Activated T-helper 1 cell treated with anti-CD3 and anti-CD28 coated beads, Interleukin-2, amount 50 U/mL, for 16 hours (primary cell): ENCODE results near the gene TNPO1.
A peak's percentile ranks its signal among the peaks of the same experiment; 100 is the strongest.

Experiments
- DNase-seq, 2 donors: peaks; one replicate each; pipeline ENCODE4 v3.0.0-alpha.2; 2020; ENCODE audit warnings: low read depth in 1 of 2, low spot score in 1 of 2

Gene TNPO1

GRCh38 chr5:72817671-72818266 is 1.3 kb downstream of the TNPO1 start:
- no peak for DNase-seq

- DNase-seq: peak; percentile 15 to 24
Observed at GRCh38 chr5:72818866-72819534, 2.5 kb downstream of the TNPO1 start.

DNA sequence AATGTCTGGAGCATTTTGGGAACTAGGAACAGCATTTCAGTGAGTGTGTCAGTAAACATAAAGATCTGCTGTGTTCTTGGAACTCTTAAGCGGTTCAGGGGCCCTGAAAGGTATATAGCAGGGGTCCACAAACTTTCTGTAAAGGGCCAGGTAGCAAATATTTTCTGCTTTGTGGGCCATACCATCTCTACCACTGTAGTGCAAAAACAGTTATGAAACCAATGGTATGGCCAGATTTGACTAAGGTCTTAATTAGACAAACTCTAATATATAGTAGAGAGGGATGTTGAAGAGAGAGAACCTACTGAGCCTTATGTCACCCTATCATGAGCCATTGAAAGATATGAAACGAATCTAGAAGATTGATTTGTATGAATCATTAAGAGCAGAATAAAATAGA is 5.3 kb downstream of the TNPO1 start:
- DNase-seq: no peak

GRCh38 chr5:72822944-72823343 is 6.5 kb downstream of the TNPO1 start:
- DNase-seq: no peak

- DNase-seq: no peak
Observed at GRCh38 chr5:72829707-72830106, 13.2 kb downstream of the TNPO1 start.

DNA sequence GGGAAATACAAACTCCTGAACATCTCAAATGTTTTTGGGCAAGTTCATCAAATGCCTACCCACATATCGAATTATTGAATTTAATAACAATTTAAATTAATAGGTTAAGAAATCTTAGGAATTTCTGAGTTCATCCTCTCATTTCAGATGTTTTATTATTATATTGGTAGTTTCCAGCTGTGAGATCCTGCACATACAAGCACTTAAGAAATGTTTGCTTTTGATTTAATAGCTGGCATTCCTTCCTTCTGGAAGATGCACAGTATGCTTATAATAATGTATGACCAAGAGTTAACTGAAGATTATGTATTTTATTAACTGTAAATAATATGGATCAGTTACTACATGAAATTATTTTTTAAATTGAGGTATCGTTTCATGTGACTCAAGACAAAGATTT is 13.9 kb downstream of the TNPO1 start:
- no peak for DNase-seq

DNA sequence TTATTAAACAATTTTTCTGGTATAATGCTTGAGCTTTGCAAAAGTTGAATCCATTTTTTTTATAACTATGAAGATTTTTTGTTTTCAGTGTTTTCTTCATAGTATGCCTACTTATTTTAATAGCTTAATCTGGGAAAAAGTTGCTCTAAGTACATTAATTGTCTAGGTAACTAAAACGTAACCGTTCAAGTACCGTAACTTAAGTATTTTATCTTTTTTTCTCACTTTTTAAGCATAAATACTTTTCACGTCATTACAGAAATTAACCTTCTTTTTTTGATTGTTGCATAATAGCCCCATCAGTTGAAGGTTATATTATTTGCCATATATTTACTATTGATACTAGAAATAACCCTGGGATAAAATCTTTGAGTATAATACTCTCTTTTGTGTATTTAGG is 15.2 kb downstream of the TNPO1 start:
- no peak for DNase-seq

DNA sequence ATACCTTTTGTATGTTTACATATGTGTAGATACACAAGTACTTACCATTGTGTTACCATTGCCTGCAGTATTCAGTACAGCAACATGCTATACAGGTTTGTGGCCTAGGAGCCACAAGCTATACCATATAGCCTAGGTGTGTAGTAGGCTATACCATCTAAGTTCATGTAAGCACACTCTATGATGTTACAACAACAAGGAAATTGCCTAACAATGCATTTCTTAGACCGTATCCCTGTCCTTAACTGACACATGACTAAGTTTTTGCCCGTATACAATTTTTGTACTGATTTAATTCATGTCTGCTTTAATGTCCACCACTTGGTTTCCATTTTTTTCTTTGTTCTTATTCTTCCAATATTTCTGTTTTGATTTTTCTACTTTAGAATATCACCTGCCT is 18.5 kb downstream of the TNPO1 start:
- DNase-seq: no peak

- DNase-seq: no peak
Observed at GRCh38 chr5:72835633-72836032, 19.2 kb downstream of the TNPO1 start.

DNA sequence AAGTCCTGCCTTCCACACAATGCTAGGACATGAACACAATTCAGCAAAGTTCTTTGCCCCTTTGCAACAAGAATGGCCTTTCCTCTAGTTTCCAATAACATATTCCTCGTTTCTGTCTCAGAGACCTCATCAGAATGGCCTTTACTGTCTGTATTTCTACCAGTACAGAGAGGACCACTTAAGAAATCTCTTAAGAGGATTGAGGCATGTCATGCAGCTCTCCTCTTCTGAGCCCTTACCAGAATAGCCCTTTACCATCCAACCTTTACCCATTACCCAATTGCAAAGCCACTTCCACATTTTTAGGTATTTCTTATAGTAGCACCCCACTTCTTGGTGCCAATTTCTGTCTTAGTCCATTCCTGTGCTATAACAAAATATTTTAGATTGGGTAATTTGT is 20.3 kb downstream of the TNPO1 start:
- no peak for DNase-seq

GRCh38 chr5:72837524-72838096 is 21.1 kb downstream of the TNPO1 start:
- DNase-seq: no peak

DNA sequence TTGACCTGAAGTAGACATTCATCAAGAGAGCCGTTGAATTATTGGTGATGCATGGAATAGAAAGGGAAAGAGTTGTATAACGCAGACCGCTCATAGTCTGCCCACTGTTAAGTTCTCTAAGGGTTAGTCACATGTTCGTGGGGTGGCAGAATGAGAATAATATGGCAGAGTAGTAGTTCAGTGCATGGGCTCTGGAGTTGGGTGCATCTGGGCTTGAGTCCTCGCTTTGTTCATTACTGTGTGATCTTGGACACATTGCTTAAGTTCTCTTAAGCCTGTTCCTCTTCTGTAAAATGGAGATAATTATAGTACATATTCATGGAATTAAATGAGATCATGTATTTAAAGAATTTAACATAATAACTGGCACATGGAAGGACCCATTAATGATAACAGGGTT is 23.6 kb downstream of the TNPO1 start:
- DNase-seq: no peak

GRCh38 chr5:72841756-72842535 is 25.5 kb downstream of the TNPO1 start:
- DNase-seq: no peak

GRCh38 chr5:72842816-72843215 is 26.4 kb downstream of the TNPO1 start:
- DNase-seq: no peak

- DNase-seq: no peak
Observed at GRCh38 chr5:72844218-72844603, 27.8 kb downstream of the TNPO1 start.

GRCh38 chr5:72845889-72846288 is 29.4 kb downstream of the TNPO1 start:
- DNase-seq: no peak

GRCh38 chr5:72846483-72846882 is 30.0 kb downstream of the TNPO1 start:
- no peak for DNase-seq

GRCh38 chr5:72847439-72847838 is 31.0 kb downstream of the TNPO1 start:
- DNase-seq: no peak

GRCh38 chr5:72847989-72848473 is 31.6 kb downstream of the TNPO1 start:
- DNase-seq: peak; percentile 70 to 74

GRCh38 chr5:72848474-72849428 is 32.3 kb downstream of the TNPO1 start:
- DNase-seq: peak in 1 of 2 donors; percentile 23

GRCh38 chr5:72849546-72849945 is 33.1 kb downstream of the TNPO1 start:
- no peak for DNase-seq
